ENCODE measurements around the gene ACYP2.
"Not testable (repeated sequence)": the region's sequence is repeated elsewhere in the genome, so short reads cannot be mapped to it uniquely, and the experiment has no call there.

The ACYP2 gene

GRCh38 chr2:54261537-54261936 lies 146.1 kb downstream of the ACYP2 start:
- no peak overlapping the region for H3K4me3 ChIP-seq (ENCODE audit: low read depth, low read length)
- no peak for DNase-seq
- no peaks in the 10 kb centered on the region for H3K4me1 ChIP-seq
- no peak for TF ChIP-seq CTCF (IDR thresholded peaks at IDR 0.05; ENCODE audit: low read depth, low read length)
- no peaks in the 10 kb centered on the region for H3K9me3 ChIP-seq
- no peaks in the 10 kb centered on the region for H3K27me3 ChIP-seq
- H3K36me3 ChIP-seq: no peaks in the 10 kb centered on the region

DNA sequence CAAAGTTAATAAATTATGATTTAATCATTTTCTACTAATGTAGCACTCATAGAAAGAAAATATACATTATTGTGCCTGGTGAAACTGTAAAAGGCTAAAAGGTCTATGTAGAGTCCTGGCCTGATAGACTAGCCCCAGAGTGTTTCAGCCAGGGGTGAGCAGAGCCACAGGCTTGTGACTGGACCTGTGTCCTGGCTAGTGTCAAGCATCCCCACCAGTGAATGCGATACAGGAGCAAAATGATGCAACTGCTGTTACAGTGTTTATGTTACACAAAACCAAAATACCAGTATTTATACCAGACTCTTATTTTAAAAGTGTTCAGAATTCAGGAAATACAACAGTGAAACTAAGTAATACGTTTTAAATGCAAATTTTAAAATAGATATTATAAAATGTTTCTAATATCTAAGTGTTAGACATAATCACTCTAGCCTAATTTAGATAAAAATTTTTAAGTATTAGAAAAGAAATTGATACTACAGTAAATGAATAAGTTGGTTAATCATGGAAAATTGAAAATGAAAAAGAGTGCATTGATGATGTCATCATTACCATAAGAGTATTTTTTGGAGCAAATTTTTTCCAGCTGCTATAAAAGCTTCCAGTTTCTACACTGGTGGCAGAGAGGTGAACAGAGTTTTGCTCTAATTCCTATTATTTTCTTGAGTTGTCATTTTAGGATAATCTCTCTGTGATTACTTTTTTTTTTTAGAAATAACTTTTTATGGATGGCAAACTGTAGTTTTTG lies 146.8 kb downstream of the ACYP2 start:
- no peak for TF ChIP-seq CTCF (IDR thresholded peaks at IDR 0.05; ENCODE audit: low read depth, low read length)
- Histone ChIP-seq H3K4me3 (ENCODE audit: low read depth, low read length) (no peak overlapping the region), H3K27me3 (no peaks in the 10 kb centered on the region), H3K36me3 (no peaks in the 10 kb centered on the region), H3K4me1 (no peaks in the 10 kb centered on the region), H3K9me3 (no peaks in the 10 kb centered on the region)
- DNase-seq: no peak

- not testable (repeated sequence) for H3K27me3 ChIP-seq; H3K9me3 ChIP-seq; DNase-seq; H3K36me3 ChIP-seq; H3K4me3 ChIP-seq (ENCODE audit: low read depth, low read length); H3K4me1 ChIP-seq
These were observed 149.7 kb downstream of the ACYP2 start for GRCh38 chr2:54265081-54265480.

GRCh38 chr2:54267577-54267976 lies 152.2 kb downstream of the ACYP2 start:
- H3K27me3 ChIP-seq: no peaks in the 10 kb centered on the region
- no peaks in the 10 kb centered on the region for H3K9me3 ChIP-seq
- no peaks in the 10 kb centered on the region for H3K36me3 ChIP-seq
- TF ChIP-seq CTCF (IDR thresholded peaks at IDR 0.05; ENCODE audit: low read depth, low read length): no peak
- no peak overlapping the region for H3K4me3 ChIP-seq (ENCODE audit: low read depth, low read length)
- no peak for DNase-seq
- H3K4me1 ChIP-seq: no peaks in the 10 kb centered on the region

DNA sequence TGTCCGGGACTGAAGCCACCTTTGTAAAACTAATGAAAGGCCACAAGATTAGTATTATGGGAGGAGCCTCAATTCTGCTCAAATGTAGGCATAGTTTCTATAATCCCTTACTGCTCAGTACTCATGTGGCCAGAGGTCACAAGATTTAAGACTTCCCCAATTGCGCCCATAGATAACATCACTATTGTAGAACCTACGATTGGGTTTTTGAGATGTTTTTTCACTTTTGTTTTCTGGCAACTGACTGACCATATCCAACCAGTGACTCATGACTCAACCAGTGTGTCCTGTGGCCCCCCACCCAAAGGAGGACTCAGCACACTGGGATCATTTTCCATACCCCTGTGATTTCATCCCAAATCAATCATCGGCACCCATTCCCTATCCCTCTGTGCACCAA lies 155.8 kb downstream of the ACYP2 start:
- Histone ChIP-seq H3K27me3 (no peaks in the 10 kb centered on the region), H3K4me3 (ENCODE audit: low read depth, low read length) (no peak overlapping the region), H3K4me1 (no peaks in the 10 kb centered on the region), H3K9me3 (no peaks in the 10 kb centered on the region), H3K36me3 (no peaks in the 10 kb centered on the region)
- no peak for DNase-seq
- TF ChIP-seq CTCF (IDR thresholded peaks at IDR 0.05; ENCODE audit: low read depth, low read length): no peak

DNA sequence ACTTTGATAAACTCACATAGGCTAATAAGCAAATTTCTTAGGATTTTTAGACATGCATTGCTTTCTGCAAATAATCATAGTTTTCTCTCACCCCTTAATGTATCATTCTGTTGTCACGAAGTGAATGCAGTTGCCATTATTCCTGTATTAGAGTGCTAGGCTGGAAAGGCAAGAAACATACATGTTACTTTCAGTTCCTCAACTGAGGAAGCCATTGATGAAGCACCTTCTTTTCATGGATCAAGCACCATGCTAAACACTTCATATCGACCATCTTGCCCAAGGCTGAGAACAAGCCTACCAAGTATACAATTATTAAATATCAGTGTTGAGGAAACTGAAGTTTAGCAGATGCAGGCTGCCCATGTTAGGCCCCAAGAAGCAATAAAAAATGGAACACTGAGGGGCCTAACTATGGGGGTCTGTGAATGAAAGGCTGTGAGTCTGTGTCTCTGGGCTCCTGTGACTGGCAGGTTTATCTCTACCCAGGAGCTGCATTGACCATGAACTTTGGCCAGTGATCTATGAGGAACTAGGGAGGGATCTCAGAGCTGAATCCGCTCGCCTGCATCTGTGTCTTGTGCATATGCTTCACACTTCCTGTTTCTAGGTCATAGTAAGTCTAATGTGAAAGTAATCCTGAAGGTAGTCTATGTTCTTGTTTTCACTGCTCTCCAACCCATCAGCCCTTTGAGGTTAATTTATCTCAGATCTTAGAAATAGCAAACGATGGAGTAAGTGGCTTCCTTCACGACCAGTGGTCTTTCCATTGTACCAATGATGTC lies 156.6 kb downstream of the ACYP2 start:
- Histone ChIP-seq H3K27me3 (no peaks in the 10 kb centered on the region), H3K9me3 (no peaks in the 10 kb centered on the region), H3K4me3 (ENCODE audit: low read depth, low read length) (no peak overlapping the region), H3K36me3 (no peaks in the 10 kb centered on the region), H3K4me1 (no peaks in the 10 kb centered on the region)
- no peak for DNase-seq
- TF ChIP-seq CTCF (IDR thresholded peaks at IDR 0.05; ENCODE audit: low read depth, low read length): no peak

Data from BE2C (cell line).